Measurements from ENCODE around the gene POMT2. TPM values are rescaled to one million over a fixed set of nuclear protein-coding genes. Genes with fewer than 3 reads are reported as not detected.

The POMT2 gene
- total RNA-seq, 2 experiments from 2014 or later: 10.5 to 16.1 TPM

DNA sequence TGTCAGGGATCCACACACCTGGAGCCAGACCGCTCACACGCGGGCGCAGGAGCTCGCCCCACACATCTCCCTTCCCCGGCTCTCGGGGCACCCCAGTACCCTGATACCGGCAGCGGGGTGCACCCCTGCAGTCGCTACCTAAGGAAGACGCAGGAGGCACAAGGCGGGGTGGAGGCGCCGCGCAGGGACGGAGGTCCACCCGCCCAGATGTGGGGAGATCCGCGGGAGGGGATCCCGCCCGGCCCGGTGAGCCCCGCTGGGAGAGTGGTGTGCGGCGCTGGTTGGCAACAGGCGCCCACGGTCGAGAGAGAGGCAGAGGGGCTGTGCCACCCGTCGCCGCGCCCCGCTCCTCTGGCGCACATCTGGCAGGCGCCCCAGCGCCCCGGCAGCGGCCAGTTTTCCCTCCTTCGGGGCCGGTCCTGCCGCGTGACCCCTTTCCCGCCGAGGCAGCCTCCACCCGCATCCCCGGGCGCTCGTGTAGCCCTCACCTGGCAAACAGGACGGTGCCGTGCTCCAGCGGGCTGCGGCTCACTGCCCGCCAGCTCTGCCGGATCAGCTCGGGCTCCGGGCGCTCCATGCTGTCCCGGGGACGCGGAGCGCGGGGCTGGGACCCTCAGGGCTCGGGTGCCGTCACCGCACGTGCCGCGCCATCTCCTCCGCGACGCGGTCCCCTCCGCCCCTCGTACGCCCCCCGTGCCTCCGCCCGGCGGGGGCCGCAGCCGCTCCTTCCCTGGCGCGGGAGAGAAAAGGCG is 50.1 kb downstream of the POMT2 start:
- CTCF ChIA-PET: no interaction called here
- peaks cover 42% of the 10 kb centered on the region for H3K27me3 Mint-ChIP-seq
- H3K27ac Mint-ChIP-seq: no peak overlapping the region
- peaks cover 2% of the 10 kb centered on the region for H3K9me3 Mint-ChIP-seq
- no peak overlapping the region for H3K4me3 Mint-ChIP-seq
- DNase-seq: no peak
- no peaks in the 10 kb centered on the region for H3K36me3 Mint-ChIP-seq (ENCODE audit: low read depth)
- peaks cover 1% of the 10 kb centered on the region for H3K4me1 Mint-ChIP-seq
- POLR2A ChIA-PET: no interaction called here

- H3K4me1 Mint-ChIP-seq: peaks cover 1% of the 10 kb centered on the region
- DNase-seq: no peak
- H3K4me3 Mint-ChIP-seq: no peak overlapping the region
Observed at GRCh38 chr14:77268989-77269600, 51.6 kb downstream of the POMT2 start.

GRCh38 chr14:77267937-77268699 is 52.6 kb downstream of the POMT2 start:
- ChIA-PET CTCF (interaction anchor here (0.6 to 0.8 kb wide), 2 partner anchors 27 to 48 kb away, joined by 3 to 4 read pairs; no protein-coding TSS in a partner anchor), POLR2A (no interaction called here)
- H3K27ac Mint-ChIP-seq: no peak overlapping the region
- H3K36me3 Mint-ChIP-seq (ENCODE audit: low read depth): no peaks in the 10 kb centered on the region
- no peak for DNase-seq
- H3K4me1 Mint-ChIP-seq: peaks cover 1% of the 10 kb centered on the region
- peaks cover 2% of the 10 kb centered on the region for H3K9me3 Mint-ChIP-seq
- H3K27me3 Mint-ChIP-seq: peaks cover 51% of the 10 kb centered on the region
- H3K4me3 Mint-ChIP-seq: no peak overlapping the region

More at GRCh38 chr14:77268989-77269600, 51.6 kb downstream of the POMT2 start:
- CTCF ChIA-PET: no interaction called here
- H3K9me3 Mint-ChIP-seq: peaks cover 2% of the 10 kb centered on the region
- peaks cover 42% of the 10 kb centered on the region for H3K27me3 Mint-ChIP-seq
- POLR2A ChIA-PET: no interaction called here
- no peaks in the 10 kb centered on the region for H3K36me3 Mint-ChIP-seq (ENCODE audit: low read depth)
- H3K27ac Mint-ChIP-seq: no peak overlapping the region

GRCh38 chr14:77266336-77266735 is 54.3 kb downstream of the POMT2 start:
- Mint-ChIP-seq H3K36me3 (ENCODE audit: low read depth) (no peaks in the 10 kb centered on the region), H3K4me1 (peaks cover 1% of the 10 kb centered on the region), H3K27me3 (peaks cover 46% of the 10 kb centered on the region), H3K27ac (no peak overlapping the region), H3K9me3 (peaks cover 2% of the 10 kb centered on the region), H3K4me3 (no peak overlapping the region)
- DNase-seq: no peak
- POLR2A ChIA-PET: no interaction called here
- CTCF ChIA-PET: no interaction called here

DNA sequence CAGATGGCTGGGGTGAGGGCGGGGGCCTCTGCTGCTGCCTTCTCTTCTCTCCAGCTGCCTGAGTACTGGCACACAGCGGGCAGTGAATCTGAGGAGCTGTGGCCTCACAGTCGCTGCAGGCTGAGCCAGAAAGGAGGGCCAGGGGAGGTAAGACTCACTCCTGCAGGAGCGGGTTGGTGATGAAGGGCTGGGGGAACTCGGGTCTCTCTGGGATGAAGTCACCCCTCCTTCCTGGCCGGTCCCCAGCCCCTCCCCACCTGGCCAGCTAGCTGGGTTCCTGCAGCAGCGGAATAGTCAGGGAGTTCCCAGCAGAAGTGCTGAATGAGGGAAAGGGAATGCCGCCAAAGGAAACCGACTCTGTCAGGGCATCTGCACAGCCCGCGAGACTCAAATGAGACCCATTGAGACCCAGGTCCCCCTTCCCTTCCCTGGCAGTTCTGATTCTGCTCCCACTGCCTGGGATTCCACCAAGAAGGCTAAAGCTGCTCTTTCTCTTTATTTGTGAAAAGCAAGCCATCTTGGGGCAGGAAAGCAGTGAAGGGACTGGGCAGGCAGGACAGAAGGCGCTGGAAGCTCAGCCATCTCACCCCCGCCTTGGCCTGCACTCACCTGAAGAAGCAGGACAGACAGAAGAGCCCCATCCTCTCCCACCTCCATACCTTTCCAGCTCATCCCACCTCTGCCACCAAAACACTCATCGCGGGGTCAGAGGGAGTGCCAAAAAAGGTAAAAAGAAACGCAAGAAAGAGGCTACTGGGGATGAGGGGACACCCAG is 54.9 kb downstream of the POMT2 start:
- H3K27me3 Mint-ChIP-seq: peaks cover 47% of the 10 kb centered on the region

GRCh38 chr14:77265187-77265515 is 55.5 kb downstream of the POMT2 start:
- CTCF ChIA-PET: no interaction called here
- POLR2A ChIA-PET: no interaction called here

More for the DNA sequence above, 54.9 kb downstream of the POMT2 start:
- no peak for DNase-seq
- Mint-ChIP-seq H3K4me1 (peaks cover 1% of the 10 kb centered on the region), H3K27ac (no peak overlapping the region), H3K9me3 (peaks cover 2% of the 10 kb centered on the region), H3K36me3 (ENCODE audit: low read depth) (no peaks in the 10 kb centered on the region), H3K4me3 (no peak overlapping the region)
- CTCF ChIA-PET: no interaction called here
- POLR2A ChIA-PET: no interaction called here

DNA sequence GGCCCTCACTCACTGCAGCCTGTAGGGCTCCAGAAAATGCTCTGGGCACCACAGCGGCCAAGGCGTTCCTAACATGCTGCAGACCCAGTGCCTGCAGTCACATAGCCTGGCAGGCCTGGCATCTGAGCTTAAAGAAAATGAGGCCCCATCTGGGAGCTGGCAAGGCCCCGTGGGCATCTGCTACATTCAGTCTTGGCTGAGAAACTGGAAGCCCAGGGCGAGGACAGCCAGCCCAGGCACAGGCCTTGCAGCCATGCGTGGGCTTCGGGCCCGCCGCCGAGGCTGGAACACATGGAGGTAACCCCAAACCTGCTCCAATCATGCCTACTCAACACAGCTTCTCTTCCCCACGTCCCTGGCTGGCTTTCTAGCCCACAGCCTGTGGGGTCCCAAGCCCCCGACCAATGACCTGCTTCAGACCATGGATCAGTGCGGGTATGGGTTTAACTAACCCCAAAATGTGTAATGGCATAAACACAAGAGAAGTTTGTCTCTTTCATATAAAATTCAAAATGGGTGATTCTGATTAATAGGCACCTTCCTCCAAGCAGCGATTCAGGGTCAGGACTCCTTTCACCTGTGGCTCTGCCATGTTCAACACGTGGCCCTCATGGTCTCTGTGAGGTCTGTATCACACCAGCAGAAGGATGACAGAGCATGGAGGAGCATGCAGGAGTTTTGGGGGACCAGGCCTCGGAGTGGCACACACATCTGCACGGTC is 56.1 kb downstream of the POMT2 start:
- ChIA-PET POLR2A (no interaction called here), CTCF (no interaction called here)
- Mint-ChIP-seq H3K4me3 (no peak overlapping the region), H3K36me3 (ENCODE audit: low read depth) (no peaks in the 10 kb centered on the region), H3K4me1 (no peaks in the 10 kb centered on the region), H3K27ac (no peak overlapping the region), H3K27me3 (peaks cover 40% of the 10 kb centered on the region), H3K9me3 (peaks cover 2% of the 10 kb centered on the region)
- no peak for DNase-seq

More at GRCh38 chr14:77265187-77265515, 55.5 kb downstream of the POMT2 start:
- H3K36me3 Mint-ChIP-seq (ENCODE audit: low read depth): no peaks in the 10 kb centered on the region
- peaks cover 45% of the 10 kb centered on the region for H3K27me3 Mint-ChIP-seq
- H3K4me1 Mint-ChIP-seq: peaks cover 1% of the 10 kb centered on the region
- no peak overlapping the region for H3K4me3 Mint-ChIP-seq
- H3K9me3 Mint-ChIP-seq: peaks cover 2% of the 10 kb centered on the region
- H3K27ac Mint-ChIP-seq: no peak overlapping the region
- DNase-seq: no peak

GRCh38 chr14:77260631-77261030 is 60.1 kb downstream of the POMT2 start:
- Mint-ChIP-seq H3K9me3 (no peaks in the 10 kb centered on the region), H3K27me3 (peaks cover 24% of the 10 kb centered on the region), H3K36me3 (ENCODE audit: low read depth) (no peaks in the 10 kb centered on the region), H3K27ac (no peak overlapping the region), H3K4me3 (no peak overlapping the region), H3K4me1 (no peaks in the 10 kb centered on the region)
- ChIA-PET POLR2A (no interaction called here), CTCF (no interaction called here)
- DNase-seq: no peak

GRCh38 chr14:77260199-77260598 is 60.5 kb downstream of the POMT2 start:
- POLR2A ChIA-PET: no interaction called here
- Mint-ChIP-seq H3K27me3 (peaks cover 26% of the 10 kb centered on the region), H3K36me3 (ENCODE audit: low read depth) (no peaks in the 10 kb centered on the region), H3K4me3 (no peak overlapping the region), H3K27ac (no peak overlapping the region), H3K9me3 (no peaks in the 10 kb centered on the region), H3K4me1 (no peaks in the 10 kb centered on the region)
- CTCF ChIA-PET: no interaction called here
- no peak for DNase-seq

DNA sequence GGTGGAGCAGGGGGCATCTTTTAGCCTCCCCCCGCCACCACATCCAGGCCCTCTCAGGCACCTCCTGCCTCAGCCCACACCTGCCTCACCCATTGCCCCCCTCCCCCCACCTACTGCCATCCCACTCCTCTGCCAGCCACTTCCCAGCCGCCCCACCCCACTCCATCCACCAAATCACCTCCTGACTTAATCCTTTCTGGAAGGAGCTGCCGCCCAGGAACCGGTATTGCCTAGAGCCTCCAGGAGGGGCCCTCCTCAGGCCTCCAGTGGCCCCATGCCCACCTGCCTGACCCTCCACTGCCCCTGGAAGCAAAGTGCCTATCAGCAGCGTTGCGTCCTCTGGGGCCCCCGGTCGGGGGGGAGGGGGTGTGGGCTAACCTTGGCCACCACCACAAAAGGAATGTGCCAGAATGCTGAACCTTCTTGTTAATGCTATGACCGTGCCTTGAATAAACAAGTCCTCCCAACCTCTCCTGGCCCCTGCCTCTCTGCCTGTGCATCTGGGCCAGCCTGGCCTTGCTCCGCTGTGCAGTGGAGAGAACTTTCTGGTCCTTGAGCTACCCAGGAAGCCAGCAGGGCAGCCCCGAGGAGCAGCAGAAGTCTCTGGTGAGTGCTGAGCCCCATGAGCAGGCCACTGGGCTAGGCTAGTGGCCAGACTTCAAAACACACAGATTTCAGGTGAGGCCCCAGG is 61.5 kb downstream of the POMT2 start:
- H3K36me3 Mint-ChIP-seq (ENCODE audit: low read depth): no peaks in the 10 kb centered on the region

DNA sequence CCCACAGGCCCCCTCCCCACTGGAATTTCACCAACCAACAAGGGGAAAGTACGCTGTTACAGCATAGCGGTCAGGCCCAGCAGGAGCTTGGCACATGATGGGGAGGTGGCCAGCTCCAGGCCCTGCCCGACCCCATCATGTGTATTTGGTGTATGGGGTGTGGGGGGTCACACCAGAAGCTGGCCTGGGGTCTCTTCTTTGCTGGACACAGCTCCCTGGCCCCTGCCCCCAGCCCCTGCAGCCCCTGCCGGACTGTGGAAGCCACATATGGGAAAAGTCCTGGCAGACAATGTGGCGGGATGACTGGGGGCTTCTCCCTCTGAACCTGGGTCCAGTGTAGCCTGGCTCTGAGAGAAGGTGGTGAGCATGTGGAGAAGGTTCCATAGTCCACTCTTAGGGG is 62.1 kb downstream of the POMT2 start:
- Mint-ChIP-seq H3K4me1 (no peaks in the 10 kb centered on the region), H3K9me3 (no peaks in the 10 kb centered on the region), H3K27me3 (peaks cover 22% of the 10 kb centered on the region), H3K27ac (no peak overlapping the region), H3K36me3 (ENCODE audit: low read depth) (no peaks in the 10 kb centered on the region), H3K4me3 (no peak overlapping the region)
- no peak for DNase-seq
- ChIA-PET CTCF (no interaction called here), POLR2A (no interaction called here)

More for the DNA sequence above, 61.5 kb downstream of the POMT2 start:
- ChIA-PET POLR2A (no interaction called here), CTCF (no interaction called here)
- Mint-ChIP-seq H3K27ac (no peak overlapping the region), H3K4me3 (no peak overlapping the region), H3K4me1 (no peaks in the 10 kb centered on the region), H3K9me3 (no peaks in the 10 kb centered on the region), H3K27me3 (peaks cover 26% of the 10 kb centered on the region)
- DNase-seq: no peak

DNA sequence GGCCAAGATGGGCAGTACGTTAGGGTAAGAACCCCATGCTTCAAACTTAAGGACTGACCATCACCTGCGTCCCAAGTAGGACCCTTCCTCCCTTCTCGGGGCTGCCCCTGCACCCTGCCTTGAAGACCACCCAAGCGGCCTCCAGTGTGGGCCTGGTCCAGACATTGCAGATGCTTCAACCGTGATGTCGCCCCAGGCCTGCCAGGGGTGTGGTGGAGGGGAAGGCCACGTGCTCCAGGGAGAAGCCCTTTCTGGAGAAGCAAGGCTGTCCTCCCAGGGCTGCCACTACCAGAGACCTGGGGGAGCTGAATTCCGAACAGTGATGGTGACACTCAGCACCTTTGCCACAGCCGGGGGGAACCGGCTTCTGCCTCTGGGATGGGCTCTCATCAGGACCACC is 63.0 kb downstream of the POMT2 start:
- ChIA-PET POLR2A (no interaction called here), CTCF (no interaction called here)
- no peak overlapping the region for H3K27ac Mint-ChIP-seq
- no peaks in the 10 kb centered on the region for H3K9me3 Mint-ChIP-seq
- no peaks in the 10 kb centered on the region for H3K36me3 Mint-ChIP-seq (ENCODE audit: low read depth)
- H3K4me1 Mint-ChIP-seq: no peaks in the 10 kb centered on the region
- no peak for DNase-seq
- peaks cover 13% of the 10 kb centered on the region for H3K27me3 Mint-ChIP-seq
- H3K4me3 Mint-ChIP-seq: no peak overlapping the region

All from activated CD4-positive, alpha-beta memory T cell treated with anti-CD3 and anti-CD28 coated beads, Interleukin-2, amount 10 ng/mL, durations not matched to agents 7 days and 5 days (primary cell).